Esophagus squamous epithelium (tissue), 4 donors: Measurements from ENCODE around the gene SLC7A6OS.

Experiments
- CTCF ChIP-seq, 6 experiments: fragments of 450-650 bp in 4 of 6; fragments of 200-600 bp in 2 of 6; sonication (generic) in 2 of 6; IDR thresholded peaks; one replicate each; pipeline ENCODE4 v1.5.1; 2016 to 2019; ENCODE audit warnings: antibody characterized with exemption in 6 of 6, mild to moderate bottlenecking in 4 of 6, moderate library complexity in 4 of 6
- POLR2A ChIP-seq, 4 donors: fragments of 450-650 bp; IDR thresholded peaks; one replicate each; pipeline ENCODE4 v1.6.1; 2017; ENCODE audit warnings: antibody characterized with exemption in 4 of 4, mild to moderate bottlenecking in 4 of 4, moderate library complexity in 3 of 4

GRCh38 chr16:68356249-68356918 is 45.6 kb upstream of the SLC7A6OS start:
- TF ChIP-seq CTCF (IDR thresholded peaks at IDR 0.05), result no peak
- TF ChIP-seq POLR2A (IDR thresholded peaks at IDR 0.05), result no peak
